NOMO-1 (cell line): Measurements from ENCODE around the gene NEK1.
A peak's percentile ranks its signal among the peaks of the same experiment; 100 is the strongest.
"Not testable (repeated sequence)": the region's sequence is repeated elsewhere in the genome, so short reads cannot be mapped to it uniquely, and the experiment has no call there.

Experiments used
- DNase-seq, 2 experiments: peaks; one replicate each; lab custom pipeline; 2025; ENCODE audit not compliant: unreplicated experiment in 2 of 2; lab: John Stamatoyannopoulos, UW

The NEK1 gene

GRCh38 chr4:169630069-169630468, 17.7 kb upstream of the NEK1 start:
- no peak for DNase-seq

- DNase-seq, result no peak
These were observed 16.2 kb upstream of the NEK1 start for GRCh38 chr4:169628579-169628978.

- no peak for DNase-seq
These were observed 14.9 kb upstream of the NEK1 start for GRCh38 chr4:169627307-169627706.

- DNase-seq, result no peak
These were observed 14.2 kb upstream of the NEK1 start for GRCh38 chr4:169626331-169627282.

- no peak for DNase-seq
These were observed 13.5 kb upstream of the NEK1 start for GRCh38 chr4:169625886-169626285.

- not testable (repeated sequence) for DNase-seq
These were observed 11.6 kb upstream of the NEK1 start for GRCh38 chr4:169624012-169624411.

- DNase-seq, result no peak
These were observed 10.2 kb upstream of the NEK1 start for GRCh38 chr4:169622566-169622965.

GRCh38 chr4:169621731-169622492, 9.5 kb upstream of the NEK1 start:
- peak; percentile 23 to 49 for DNase-seq

- no peak for DNase-seq
These were observed 8.5 kb upstream of the NEK1 start for GRCh38 chr4:169620880-169621248.

- DNase-seq, result peak; percentile 94 to 95
These were observed 7.8 kb upstream of the NEK1 start, which contains the start of gene CLCN3 for GRCh38 chr4:169619958-169620879. CLCN3 (plus strand) TSS chr4:169620578; CDS start chr4:169635929, 15,351 bp downstream.

GRCh38 chr4:169619518-169619957, 7.2 kb upstream of the NEK1 start:
- DNase-seq, result peak; percentile 11 to 32

GRCh38 chr4:169618986-169619385, 6.6 kb upstream of the NEK1 start:
- no peak for DNase-seq

GRCh38 chr4:169618286-169618685, 5.9 kb upstream of the NEK1 start:
- DNase-seq, result no peak

GRCh38 chr4:169617306-169617705, 4.9 kb upstream of the NEK1 start:
- DNase-seq, result no peak

GRCh38 chr4:169616846-169617245, 4.5 kb upstream of the NEK1 start:
- DNase-seq, result no peak

GRCh38 chr4:169615467-169616106, 3.2 kb upstream of the NEK1 start:
- no peak for DNase-seq

- DNase-seq, result peak; percentile 57 to 60
These were observed 782 bp upstream of the NEK1 start for GRCh38 chr4:169612871-169613859.

- no peak for DNase-seq
These were observed 1.2 kb downstream of the NEK1 start for GRCh38 chr4:169611157-169611556.

- DNase-seq, result no peak
These were observed 7.5 kb downstream of the NEK1 start for GRCh38 chr4:169604903-169605331.
